Neuronal stem cell (in vitro differentiated cells): ENCODE measurements around the gene RNASEL.

Experiments
- DNase-seq: peaks from one replicate; pipeline ENCODE4 v3.0.0-alpha.2; 2013; ENCODE audit warnings: low spot score
- H2AFZ ChIP-seq: one replicate; pipeline ENCODE4 v1.6.1; 2013; ENCODE audit warnings: mild to moderate bottlenecking, low read length, inconsistent platforms
- H2AK5ac ChIP-seq: 2 replicates; pipeline ENCODE4 v1.6.1; 2013; ENCODE audit warnings: low read depth, mild to moderate bottlenecking, inconsistent platforms, low read length, moderate library complexity, mixed read lengths
- H2BK120ac ChIP-seq: 2 replicates; pipeline ENCODE4 v1.6.1; 2013; ENCODE audit warnings: low read depth, mild to moderate bottlenecking, inconsistent platforms, low read length, moderate library complexity, mixed read lengths
- H2BK12ac ChIP-seq: one replicate; pipeline ENCODE4 v1.6.1; 2013; ENCODE audit warnings: low read length, inconsistent platforms
- H2BK15ac ChIP-seq: 2 replicates; pipeline ENCODE4 v1.6.1; 2013; ENCODE audit warnings: mild to moderate bottlenecking, low read length, inconsistent platforms, mixed read lengths
- H2BK5ac ChIP-seq: one replicate; pipeline ENCODE4 v1.6.1; 2013; ENCODE audit warnings: inconsistent platforms, mild to moderate bottlenecking, low read length, moderate library complexity
- H3K14ac ChIP-seq: one replicate; pipeline ENCODE4 v1.6.1; 2013; ENCODE audit warnings: low read length, inconsistent platforms
- H3K18ac ChIP-seq: 2 replicates; pipeline ENCODE4 v1.6.1; 2013; ENCODE audit warnings: low read length, inconsistent platforms
- H3K23ac ChIP-seq: 2 replicates; pipeline ENCODE4 v1.6.1; 2013; ENCODE audit warnings: low read depth, mild to moderate bottlenecking, mixed read lengths, low read length, inconsistent platforms; ENCODE audit not compliant: poor library complexity
- H3K27ac ChIP-seq: replicated peaks from 3 replicates; pipeline ENCODE4 v1.5.1; 2013; ENCODE audit warnings: low read length, inconsistent platforms
- H3K27me3 ChIP-seq, 3 experiments: 2 replicates each; pipeline ENCODE4 v1.6.1; 2013; ENCODE audit warnings: low read length in 3 of 3, mild to moderate bottlenecking in 2 of 3, inconsistent platforms in 1 of 3, low read depth in 1 of 3, mixed read lengths in 1 of 3, moderate library complexity in 1 of 3; ENCODE audit not compliant: control insufficient read depth in 3 of 3, insufficient read depth in 3 of 3
- H3K36me3 ChIP-seq, 2 donors: replicated peaks in 1 of 2; 2 replicates each; pipeline ENCODE4 v1.6.1; 2013; ENCODE audit warnings: low read length in 2 of 2; ENCODE audit not compliant: control insufficient read depth in 2 of 2, insufficient read depth in 2 of 2
- H3K4ac ChIP-seq: 2 replicates; pipeline ENCODE4 v1.6.1; 2013; ENCODE audit warnings: inconsistent platforms, mild to moderate bottlenecking, low read length, moderate library complexity
- H3K4me1 ChIP-seq, 2 donors: 1 replicate in 1 of 2; 2 replicates in 1 of 2; pipeline ENCODE4 v1.6.1; 2013; ENCODE audit warnings: low read length in 2 of 2, low read depth in 1 of 2; ENCODE audit not compliant: control insufficient read depth in 2 of 2, insufficient read depth in 1 of 2
- H3K4me2 ChIP-seq: one replicate; pipeline ENCODE4 v1.6.1; 2013; ENCODE audit warnings: mild to moderate bottlenecking, low read length, inconsistent platforms; ENCODE audit not compliant: insufficient read depth, poor library complexity, severe bottlenecking
- H3K4me3 ChIP-seq, 2 donors: 2 replicates each; pipeline ENCODE4 v1.5.1; 2013; ENCODE audit warnings: low read length in 2 of 2, mild to moderate bottlenecking in 2 of 2, inconsistent platforms in 1 of 2, moderate library complexity in 1 of 2
- H3K79me1 ChIP-seq: one replicate; pipeline ENCODE4 v1.6.1; 2013; ENCODE audit warnings: low read depth, mild to moderate bottlenecking, inconsistent platforms, low read length, moderate library complexity
- H3K9ac ChIP-seq: one replicate; pipeline ENCODE4 v1.6.1; 2013; ENCODE audit warnings: mild to moderate bottlenecking, low read depth, low read length, inconsistent platforms; ENCODE audit not compliant: poor library complexity
- H3K9me3 ChIP-seq, 2 donors: replicated peaks in 1 of 2; 2 replicates each; pipeline versions ENCODE3 to v1.6.1; 2013; ENCODE audit warnings: low read length in 2 of 2, mild to moderate bottlenecking in 2 of 2, inconsistent platforms in 1 of 2, low read depth in 1 of 2, mixed read lengths in 1 of 2, moderate library complexity in 1 of 2; ENCODE audit not compliant: control insufficient read depth in 2 of 2, insufficient read depth in 1 of 2
- H4K8ac ChIP-seq: one replicate; pipeline ENCODE4 v1.6.1; 2013; ENCODE audit warnings: low read depth, mild to moderate bottlenecking, inconsistent platforms, low read length, moderate library complexity
- H4K91ac ChIP-seq: one replicate; pipeline ENCODE4 v1.6.1; 2013; ENCODE audit warnings: low read length, low read depth, mild to moderate bottlenecking, inconsistent platforms; ENCODE audit not compliant: poor library complexity
- WGBS, 2 donors: extraction: QIAGEN DNeasy Blood & Tissue Kit; methylation state at CpG; one replicate each; pipeline ENCODE4 v1.1.7; 2013; ENCODE audit warnings: missing lambda C conversion rate in 2 of 2, mixed read lengths in 1 of 2; ENCODE audit not compliant: insufficient read length in 2 of 2, insufficient replicate concordance in 1 of 2; ENCODE audit errors: extremely low coverage in 2 of 2; 5-methylcytosine and 5-hydroxymethylcytosine counted together

The RNASEL gene

GRCh38 chr1:182616130-182617013 is 27.3 kb upstream of the RNASEL start:
- Histone ChIP-seq H3K9me3 (no peaks in the 10 kb centered on the region), H2AFZ (peak overlapping the region; percentile 96), H3K27ac (peak overlapping the region; percentile 98), H3K23ac (no peak overlapping the region), H3K4me1 (peaks cover 38 to 41% of the 10 kb centered on the region in 2 donors), H3K4me2 (peak overlapping the region; percentile 80), H3K4ac (no peak overlapping the region), H3K36me3 (no peaks in the 10 kb centered on the region), H4K91ac (no peak overlapping the region), H2BK5ac (no peak overlapping the region), H2AK5ac (peak overlapping the region; percentile 17), H3K4me3 (peak overlapping the region in 1 of 2 donors; percentile 40), H3K9ac (no peak overlapping the region), H3K18ac (peak overlapping the region; percentile 86), H3K79me1 (no peaks in the 10 kb centered on the region), H2BK12ac (peak overlapping the region; percentile 78), H3K14ac (no peak overlapping the region), H2BK120ac (no peak overlapping the region), H3K27me3 (peaks cover 0 to 17% (median 0%) of the 10 kb centered on the region in 3 experiments), H2BK15ac (no peak overlapping the region), H4K8ac (no peak overlapping the region)
- no CpG with 5 or more reads among the region's 17 CpGs for WGBS, 2 donors
- DNase-seq = peak; percentile 61

GRCh38 chr1:182615468-182616129 is 26.5 kb upstream of the RNASEL start:
- H2AFZ ChIP-seq = peak overlapping the region; percentile 96
- peak overlapping the region; percentile 17 for H2AK5ac ChIP-seq
- no peak overlapping the region for H3K14ac ChIP-seq
- H3K36me3 ChIP-seq = no peaks in the 10 kb centered on the region
- H3K4me1 ChIP-seq = peaks cover 44 to 48% of the 10 kb centered on the region in 2 donors
- H3K4me3 ChIP-seq = peak overlapping the region; percentile 50 to 80
- H2BK5ac ChIP-seq = peak overlapping the region; percentile 100
- H3K4ac ChIP-seq = no peak overlapping the region
- H2BK120ac ChIP-seq = peak overlapping the region; percentile 98
- H3K23ac ChIP-seq = no peak overlapping the region
- peak overlapping the region; percentile 99 for H3K18ac ChIP-seq
- H3K4me2 ChIP-seq = peak overlapping the region; percentile 80
- DNase-seq = peak; percentile 59
- H3K9me3 ChIP-seq = no peaks in the 10 kb centered on the region
- no peaks in the 10 kb centered on the region for H3K79me1 ChIP-seq
- WGBS, 2 donors = no CpG with 5 or more reads among the region's 11 CpGs
- no peak overlapping the region for H4K91ac ChIP-seq
- no peak overlapping the region for H2BK12ac ChIP-seq
- peaks cover 0 to 17% (median 0%) of the 10 kb centered on the region in 3 experiments for H3K27me3 ChIP-seq
- peak overlapping the region; percentile 98 for H3K27ac ChIP-seq
- H2BK15ac ChIP-seq = no peak overlapping the region
- no peak overlapping the region for H4K8ac ChIP-seq
- no peak overlapping the region for H3K9ac ChIP-seq

- H2BK15ac ChIP-seq = peak overlapping the region; percentile 94
- H3K14ac ChIP-seq = no peak overlapping the region
- H3K4ac ChIP-seq = no peak overlapping the region
- peak overlapping the region; percentile 99 for H3K18ac ChIP-seq
- peak overlapping the region; percentile 86 for H2AK5ac ChIP-seq
- H2BK5ac ChIP-seq = peak overlapping the region; percentile 100
- no peaks in the 10 kb centered on the region for H3K9me3 ChIP-seq
- peak overlapping the region; percentile 76 for H2BK12ac ChIP-seq
- H3K4me2 ChIP-seq = peak overlapping the region; percentile 80
- H3K79me1 ChIP-seq = no peaks in the 10 kb centered on the region
- peaks cover 0 to 17% (median 0%) of the 10 kb centered on the region in 3 experiments for H3K27me3 ChIP-seq
- H3K27ac ChIP-seq = peak overlapping the region; percentile 98
- WGBS, 2 donors = no CpG with 5 or more reads among the region's 56 CpGs
- peak overlapping the region; percentile 83 for H4K8ac ChIP-seq
- no peaks in the 10 kb centered on the region for H3K36me3 ChIP-seq
- peak overlapping the region; percentile 50 to 80 for H3K4me3 ChIP-seq
- H3K4me1 ChIP-seq = peaks cover 45 to 51% of the 10 kb centered on the region in 2 donors
- H4K91ac ChIP-seq = peak overlapping the region; percentile 61
- peak overlapping the region; percentile 28 for H3K23ac ChIP-seq
- H2BK120ac ChIP-seq = peak overlapping the region; percentile 98
- H3K9ac ChIP-seq = peak overlapping the region; percentile 87
- peak; percentile 73 for DNase-seq
- H2AFZ ChIP-seq = peak overlapping the region; percentile 96
Observed at GRCh38 chr1:182614796-182615454, 25.9 kb upstream of the RNASEL start.
